Glomerular visceral epithelial cell (primary cell): ENCODE measurements around the gene PRDM16.

Experiments
- DNase-seq: peaks from one replicate; pipeline ENCODE4 v3.0.0-alpha.2; 2016; ENCODE audit errors: extremely low spot score

The PRDM16 gene

DNA sequence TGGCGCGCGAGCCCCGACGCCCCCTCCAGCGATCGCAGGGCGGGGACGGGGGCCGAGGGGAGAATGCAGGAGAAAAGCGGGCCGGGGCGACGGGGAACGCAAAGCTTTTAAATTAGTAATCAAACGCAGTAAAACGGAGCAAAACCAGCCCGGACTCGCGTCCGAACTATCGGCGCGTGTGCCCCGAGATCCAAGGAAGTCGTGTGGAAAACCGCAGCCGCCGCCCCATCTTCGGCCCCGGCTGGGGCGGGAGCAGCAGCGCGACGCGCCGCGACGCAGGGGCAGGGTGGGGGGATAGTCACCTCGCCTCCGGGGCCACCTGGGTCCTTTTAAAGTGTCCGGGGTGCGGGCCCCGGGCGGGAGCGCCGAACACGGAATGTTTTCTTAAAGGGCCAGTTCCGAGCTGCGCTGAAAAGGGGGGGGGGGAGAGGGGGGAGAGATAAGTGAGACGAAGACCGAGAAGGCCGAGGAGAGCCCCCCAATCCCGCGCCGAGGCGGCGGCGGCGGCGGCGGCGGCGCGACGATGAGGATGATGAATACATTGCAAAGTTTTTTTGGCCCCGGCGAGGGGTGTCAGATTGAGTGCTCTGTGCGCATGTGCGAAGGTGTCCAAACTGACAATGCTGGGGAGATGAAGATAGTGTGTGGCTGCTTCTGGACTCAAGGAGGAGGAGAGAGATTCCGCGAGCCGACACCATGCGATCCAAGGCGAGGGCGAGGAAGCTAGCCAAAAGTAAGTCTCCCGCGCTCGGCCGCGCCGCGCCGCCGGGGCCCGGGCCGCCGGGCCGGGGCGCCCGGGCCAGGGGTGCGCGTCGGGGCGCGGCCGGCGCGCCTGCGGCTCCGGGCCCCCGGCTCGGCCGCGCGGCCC, at the start of gene PRDM16:
Gene PRDM16 (plus strand): TSS at position 640 of the 868 bp plus-strand sequence. CDS start 57 bp downstream, at position 697.
- DNase-seq = no peak

DNA sequence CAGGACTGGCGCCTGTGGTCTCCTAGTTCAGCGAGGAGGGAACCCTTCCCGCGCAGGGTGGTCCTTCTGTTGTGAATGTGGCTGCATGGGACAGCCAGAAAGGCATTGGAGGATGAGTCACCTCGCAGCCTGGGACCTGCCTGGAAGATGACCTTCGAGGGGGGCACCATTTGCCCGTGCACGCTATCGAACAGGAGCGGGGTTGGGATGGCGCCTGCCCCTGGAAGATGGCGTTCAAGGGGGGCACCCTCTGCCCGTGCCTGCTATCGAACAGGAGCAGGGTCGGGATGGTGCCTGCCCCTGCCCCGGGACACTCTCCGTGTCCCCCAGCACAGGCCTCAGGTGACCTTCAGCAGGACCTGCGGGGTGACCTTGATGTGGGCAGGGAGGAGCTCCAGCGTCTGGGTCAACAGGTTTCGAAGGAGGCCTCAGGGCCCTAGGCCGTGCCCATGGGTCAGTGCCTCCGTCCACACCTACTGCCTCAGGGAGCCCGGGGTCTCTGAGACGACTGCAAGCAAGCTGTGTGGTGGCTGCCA, 49.4 kb upstream of the PRDM16 start:
- DNase-seq = no peak

DNA sequence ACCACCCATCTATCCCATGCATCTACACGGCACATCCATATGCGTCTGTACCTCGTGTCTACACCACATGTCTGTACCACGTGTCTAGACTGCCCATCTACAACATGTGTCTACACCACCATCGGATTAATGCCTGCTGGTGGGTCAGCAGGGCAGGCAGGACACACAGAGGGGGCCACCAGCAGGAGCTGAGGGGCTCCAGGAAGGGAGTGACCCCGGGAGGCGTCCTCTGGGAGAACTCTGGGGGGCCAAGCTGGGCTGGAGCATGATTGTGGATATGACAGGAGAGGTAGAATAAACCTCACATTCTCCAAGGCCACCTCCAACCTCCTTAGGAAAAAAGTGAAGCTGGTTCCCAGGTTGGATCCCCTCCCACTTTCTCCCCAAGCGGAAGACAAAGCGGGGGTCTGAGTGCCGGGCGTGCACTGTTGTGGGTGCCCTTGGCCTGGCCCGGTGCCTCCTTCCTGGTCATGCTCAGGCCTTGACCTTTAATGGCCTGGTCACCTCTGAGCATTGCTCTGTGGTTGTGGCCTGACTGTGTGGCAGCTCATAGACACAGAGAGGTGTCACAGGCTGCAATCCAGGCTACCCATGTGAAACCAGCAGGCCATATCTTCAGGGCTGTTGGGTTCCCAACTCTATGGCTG, 48.6 kb upstream of the PRDM16 start:
- DNase-seq = no peak

DNA sequence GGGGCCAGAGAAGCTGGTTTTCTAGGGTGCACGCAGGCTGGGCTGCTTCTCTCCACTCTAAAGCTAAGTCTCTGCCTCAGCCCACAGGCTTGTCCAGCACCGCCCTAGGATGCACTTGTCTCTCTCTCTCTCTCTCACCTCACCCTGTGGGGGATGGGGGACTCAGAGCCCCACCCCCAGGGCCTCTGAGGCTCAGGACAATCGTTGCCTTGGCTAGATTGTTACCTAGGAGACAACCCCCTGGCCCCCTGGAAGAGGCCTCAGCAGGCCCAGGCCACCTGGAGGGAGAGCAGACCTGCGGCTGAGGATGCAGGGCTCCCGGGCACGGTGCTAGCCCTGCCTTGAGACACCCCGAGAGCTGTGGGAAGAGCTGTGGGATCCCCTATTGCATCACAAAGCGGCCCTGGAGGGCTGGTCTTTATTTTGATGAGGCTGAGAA, 47.8 kb upstream of the PRDM16 start, which contains the start of gene ACTRT2:
Gene ACTRT2 (plus strand): TSS at position 235 of the 439 bp plus-strand sequence. CDS start 220 bp downstream, outside the sequence.
- DNase-seq = no peak

DNA sequence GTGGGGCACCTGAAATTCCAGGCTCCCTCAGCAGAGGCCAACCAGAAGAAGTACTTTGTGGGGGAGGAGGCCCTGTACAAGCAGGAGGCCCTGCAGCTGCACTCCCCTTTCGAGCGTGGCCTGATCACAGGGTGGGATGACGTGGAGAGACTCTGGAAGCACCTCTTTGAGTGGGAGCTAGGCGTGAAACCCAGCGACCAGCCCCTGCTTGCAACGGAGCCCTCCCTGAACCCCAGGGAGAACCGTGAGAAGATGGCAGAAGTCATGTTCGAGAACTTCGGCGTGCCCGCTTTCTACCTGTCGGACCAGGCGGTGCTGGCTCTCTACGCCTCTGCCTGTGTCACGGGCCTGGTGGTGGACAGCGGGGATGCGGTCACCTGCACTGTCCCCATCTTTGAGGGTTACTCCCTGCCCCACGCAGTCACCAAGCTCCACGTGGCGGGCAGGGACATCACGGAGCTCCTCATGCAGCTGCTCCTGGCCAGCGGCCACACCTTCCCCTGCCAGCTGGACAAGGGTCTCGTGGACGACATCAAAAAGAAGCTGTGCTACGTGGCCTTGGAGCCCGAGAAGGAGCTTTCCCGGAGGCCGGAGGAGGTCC, 47.1 kb upstream of the PRDM16 start:
- no peak for DNase-seq

DNA sequence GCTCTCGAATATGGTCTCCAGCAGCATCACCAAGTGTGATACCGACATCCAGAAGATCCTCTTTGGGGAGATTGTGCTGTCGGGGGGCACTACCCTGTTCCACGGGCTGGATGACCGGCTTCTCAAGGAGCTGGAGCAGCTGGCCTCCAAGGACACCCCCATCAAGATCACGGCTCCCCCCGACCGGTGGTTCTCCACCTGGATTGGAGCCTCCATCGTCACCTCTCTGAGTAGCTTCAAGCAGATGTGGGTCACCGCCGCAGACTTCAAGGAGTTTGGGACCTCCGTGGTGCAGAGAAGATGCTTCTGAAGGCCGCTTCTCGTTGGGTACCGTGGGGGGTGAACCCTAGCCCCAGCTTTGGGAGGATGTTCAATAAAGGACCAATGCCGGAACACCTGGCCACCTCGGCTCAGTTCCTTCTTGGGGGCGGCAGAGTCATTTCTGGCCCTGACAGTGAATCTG, 46.5 kb upstream of the PRDM16 start:
- DNase-seq = no peak

DNA sequence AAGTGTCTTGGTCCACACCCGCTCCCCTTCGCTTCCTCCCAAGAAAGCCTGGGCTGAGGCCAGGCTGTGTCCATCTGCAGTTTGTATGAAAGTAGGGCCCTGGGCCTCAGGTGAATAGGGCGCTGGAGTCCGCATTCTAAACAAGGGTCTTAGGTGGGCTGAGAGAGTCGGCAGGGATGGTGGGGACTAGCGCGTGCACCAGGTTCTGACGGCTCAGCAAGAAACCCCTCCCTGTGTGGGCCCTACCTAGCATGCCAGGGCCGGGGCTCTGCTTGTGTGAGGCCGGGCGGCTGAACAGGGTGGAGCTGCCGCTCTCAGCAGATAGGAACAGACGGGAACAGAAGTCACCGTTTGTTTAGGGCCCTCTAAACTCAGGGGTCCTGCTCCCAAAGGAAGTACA, 46.0 kb upstream of the PRDM16 start:
- no peak for DNase-seq

DNA sequence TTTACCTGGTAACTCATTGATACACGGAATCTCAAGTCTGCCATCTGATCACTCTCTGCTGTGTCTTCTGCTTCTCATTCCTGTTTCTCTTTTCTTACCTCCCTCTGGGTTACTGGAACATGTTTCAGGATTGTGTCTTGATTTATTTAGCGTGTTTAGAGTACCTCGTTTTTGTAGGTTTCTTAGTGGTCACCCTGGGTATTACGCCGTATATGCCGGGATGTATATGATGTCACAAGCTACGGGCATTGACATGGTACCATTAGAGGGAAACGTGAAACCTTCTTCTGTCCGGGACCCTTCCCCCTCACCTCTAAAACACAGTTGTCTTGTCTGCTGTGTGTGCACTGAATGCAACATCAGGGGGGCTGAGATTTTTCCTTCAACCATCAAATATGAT, 45.0 kb upstream of the PRDM16 start:
- no peak for DNase-seq

DNA sequence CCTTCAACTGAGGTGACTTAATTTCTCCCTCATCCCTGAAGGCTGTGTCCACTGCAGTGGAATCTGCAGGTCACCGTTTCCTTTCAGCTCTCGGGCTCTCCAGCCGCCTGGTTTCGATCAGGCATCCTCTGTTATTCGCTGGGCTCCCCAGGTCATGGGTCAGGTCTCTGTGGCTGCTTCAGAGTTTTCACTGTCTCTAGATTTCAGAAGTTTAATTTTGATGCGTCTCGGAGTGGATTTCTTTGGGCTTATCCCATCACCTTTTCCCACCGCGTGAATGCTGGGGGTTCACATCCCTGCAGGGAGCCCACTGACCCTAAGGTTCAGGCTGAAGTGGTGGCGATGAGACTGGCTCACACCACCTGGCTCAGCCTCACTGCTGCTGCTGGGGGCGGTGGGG, 44.4 kb upstream of the PRDM16 start:
- no peak for DNase-seq

DNA sequence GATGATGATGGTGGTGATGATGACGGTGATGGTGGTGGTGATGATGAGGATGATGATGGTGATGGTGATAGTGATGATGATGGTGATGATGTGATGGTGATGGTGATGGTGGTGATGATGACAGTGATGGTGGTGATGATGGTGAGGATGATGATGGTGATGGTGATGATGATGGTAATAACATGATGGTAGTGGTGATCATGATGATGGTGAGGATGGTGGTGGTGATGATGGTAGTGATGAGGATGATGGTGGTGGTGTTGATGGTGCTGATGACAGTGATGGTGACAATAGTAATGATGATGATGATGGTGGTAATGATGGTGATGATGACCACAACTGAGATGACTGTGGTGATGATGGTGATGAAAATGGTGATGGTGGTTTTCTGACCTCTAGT, 42.9 kb upstream of the PRDM16 start:
- DNase-seq = no peak

DNA sequence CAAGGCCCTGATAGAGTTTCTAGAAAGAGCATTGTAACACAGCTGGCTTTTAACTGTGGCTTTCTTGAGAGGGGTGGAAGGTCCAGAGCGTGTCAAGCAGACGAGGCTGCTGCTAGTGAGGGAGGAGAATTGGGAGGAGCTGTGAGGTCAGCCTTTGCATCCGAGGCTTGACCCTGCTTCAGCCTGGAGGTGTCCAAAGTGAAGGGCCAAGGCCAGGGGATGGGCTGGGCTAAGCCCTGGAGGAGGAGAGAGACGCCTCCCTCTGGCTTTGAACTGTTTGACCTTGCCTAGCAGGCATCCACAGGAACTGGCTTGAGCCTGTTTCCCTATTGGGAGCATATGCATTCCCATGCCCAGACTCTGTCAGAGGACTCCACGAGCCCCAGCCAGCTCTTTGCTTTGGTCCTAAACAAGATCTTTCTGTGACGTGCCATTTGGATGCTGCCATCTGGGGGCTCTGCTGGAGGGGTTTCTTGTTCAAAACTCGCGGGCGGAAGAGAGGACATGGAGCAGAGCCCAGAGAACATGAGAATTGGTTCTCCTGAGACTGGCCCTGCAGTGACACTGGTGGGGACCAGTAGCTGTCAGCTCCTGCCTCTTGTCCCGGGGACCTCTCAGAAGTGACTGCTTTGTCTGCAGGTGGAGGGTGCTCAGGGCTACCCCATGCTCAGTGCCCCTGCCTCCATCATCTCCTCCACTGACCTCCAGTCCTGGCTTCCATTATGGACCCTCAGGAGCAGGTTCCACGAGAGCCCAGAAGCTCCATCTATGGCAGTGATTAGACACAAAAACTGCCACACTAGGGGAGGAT, 42.2 kb upstream of the PRDM16 start:
- no peak for DNase-seq

DNA sequence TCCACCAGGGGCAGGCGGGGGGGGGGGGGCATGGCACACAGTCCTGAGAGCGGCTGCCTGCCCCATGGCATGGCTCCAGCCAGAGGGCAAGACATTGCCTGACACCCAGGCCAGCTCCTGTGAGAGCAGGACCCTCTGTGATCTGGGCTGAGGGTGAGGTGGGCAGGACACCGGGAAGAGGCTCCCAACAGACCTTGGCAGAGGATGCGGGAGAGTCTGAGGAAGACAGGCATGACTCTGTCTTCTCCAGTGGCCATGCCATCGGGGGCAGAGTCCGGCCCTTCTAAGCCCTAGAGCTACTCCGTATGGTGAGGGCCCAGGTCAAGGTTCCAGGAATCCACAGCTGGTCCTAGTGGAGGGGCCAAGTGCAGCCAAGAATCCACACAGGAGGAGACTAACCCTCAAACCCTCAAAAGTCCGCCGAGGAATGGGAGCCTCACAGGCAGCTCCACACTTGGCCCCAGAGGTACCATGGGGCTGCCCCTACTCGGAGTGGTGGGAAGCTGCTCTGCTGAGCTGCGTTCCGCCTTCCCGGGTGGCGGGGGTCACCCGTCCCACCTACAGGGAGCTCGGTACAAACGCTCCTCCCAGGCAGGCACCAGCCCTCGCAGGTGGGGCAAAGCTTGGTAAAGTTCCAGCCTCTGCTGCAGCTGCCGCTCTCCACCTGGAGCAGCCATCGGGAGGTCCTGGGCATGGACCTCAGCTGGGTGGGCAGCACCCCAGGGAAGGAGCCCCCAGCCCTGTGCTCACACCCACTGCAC, 41.2 kb upstream of the PRDM16 start:
- DNase-seq = no peak

DNA sequence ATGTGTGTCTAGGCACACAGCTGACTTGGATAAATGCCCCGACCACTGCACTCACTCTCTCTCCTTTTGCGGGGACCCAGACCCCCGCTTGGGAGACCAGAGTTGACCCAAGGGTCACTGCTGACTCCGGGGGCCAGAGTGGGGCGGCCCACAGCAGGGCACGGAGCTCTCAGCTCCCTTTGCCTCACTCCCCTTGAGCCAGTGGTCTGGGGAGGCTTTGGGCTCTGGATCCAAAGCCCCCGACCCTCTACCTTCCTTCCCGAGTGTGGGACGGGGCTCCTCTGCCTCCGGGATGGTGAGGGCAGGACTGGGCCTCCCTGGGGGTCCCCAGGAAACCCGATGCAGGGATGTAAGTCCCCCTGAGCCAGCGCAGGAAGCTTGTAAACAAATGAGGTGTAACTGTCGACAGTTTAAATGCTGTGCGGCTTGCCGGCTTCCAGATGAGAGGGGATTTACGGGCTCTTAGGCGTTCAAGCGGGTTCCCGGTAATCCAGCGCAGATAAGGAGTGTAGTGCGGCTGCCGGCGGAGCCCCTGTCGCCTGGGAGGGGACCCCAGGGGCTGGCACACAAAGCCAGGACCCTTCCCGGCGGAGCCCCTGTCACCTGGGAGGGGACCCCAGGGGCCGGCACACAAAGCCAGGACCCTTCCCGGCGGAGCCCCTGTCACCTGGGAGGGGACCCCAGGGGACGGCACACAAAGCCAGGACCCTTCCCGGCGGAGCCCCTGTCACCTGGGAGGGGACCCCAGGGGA, 40.3 kb upstream of the PRDM16 start:
- no peak for DNase-seq

DNA sequence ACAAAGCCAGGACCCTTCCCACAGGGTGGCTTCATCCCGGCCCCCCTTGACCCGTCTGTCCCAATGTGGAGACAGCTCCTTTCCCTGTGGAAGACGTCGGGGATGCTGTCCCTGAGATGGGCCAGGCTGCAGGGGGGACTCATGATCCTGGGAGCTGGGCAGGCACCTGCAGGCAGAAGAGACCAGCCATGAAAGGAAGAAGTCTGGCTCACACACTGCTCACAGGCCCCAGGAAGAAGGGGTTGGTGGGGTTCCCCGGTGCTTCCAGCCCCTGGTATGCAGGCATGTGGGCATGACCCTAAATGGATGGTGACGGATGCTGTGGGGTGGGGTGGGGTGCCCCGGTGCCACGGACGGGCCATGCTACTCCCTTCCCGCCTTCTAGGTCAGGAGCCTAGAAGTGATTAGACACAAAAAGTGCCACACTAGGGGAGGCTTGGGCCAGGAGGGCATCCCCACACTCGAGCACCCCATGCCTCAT, 39.5 kb upstream of the PRDM16 start:
- no peak for DNase-seq

DNA sequence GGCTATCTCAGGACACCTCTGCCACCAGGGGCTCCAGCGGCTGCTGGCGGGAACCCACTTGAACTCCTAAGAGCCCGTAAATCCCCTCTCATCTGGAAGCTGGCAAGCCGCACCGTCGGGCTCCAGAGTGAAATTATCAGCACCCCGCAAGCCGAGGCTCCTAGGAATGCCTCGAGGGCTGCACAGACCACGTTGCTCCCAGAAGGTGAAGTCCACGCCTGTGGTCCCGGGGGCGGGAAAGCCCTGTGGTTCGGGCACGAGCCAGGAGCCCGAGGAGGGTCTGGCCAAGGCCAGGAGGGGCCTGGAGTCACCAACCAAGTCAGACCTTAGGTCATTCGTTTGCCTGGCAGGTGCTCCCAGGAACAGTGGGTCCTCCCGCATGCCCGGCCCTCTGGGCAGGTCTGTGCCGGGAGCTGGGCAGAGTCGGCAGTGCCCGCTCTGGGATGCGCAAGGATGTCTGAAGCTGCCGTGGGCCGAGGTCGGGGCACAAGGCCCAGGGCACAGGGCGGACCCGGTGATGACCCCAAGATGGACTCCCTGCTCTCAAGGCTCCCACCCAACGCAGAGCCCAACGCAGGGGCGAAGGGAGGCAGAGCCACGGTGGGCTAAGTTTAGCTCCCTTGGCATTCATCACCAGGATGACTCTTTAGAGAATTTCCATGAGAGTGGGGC, 38.9 kb upstream of the PRDM16 start:
- no peak for DNase-seq

DNA sequence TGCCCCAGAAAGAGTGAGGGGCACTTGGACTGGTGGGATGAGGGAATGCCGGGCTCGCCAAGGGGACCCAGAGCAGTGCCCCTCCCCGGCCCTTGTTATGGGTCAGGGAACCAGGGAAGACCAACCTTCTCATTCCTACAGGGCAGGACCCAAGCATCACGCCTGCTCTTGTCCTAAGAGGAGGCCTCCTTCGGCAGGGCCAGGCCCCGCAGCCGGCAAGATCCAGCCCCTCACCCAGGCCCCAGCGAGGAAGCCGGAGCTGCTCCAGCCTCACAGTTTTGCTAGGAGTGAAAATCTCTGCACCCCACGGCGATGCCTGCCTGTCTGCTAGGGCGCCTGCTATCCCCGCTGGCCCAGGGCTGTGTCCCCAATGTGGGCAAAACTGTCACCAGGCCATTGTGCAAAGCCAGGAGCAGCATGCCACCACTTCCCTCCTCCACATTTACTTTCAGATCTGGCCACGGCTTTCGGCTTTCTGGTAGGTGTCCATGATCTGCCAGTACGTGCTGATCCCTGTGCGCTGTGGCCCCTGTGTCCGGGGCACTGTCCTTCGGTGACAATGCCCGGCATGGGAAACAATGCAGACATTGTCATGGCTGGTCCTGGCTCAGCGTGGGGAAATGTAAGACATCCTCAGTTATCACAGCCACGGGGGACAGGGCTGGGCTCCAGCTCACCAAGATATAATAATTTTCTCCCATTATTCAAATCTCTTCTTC, 38.2 kb upstream of the PRDM16 start:
- DNase-seq = no peak

DNA sequence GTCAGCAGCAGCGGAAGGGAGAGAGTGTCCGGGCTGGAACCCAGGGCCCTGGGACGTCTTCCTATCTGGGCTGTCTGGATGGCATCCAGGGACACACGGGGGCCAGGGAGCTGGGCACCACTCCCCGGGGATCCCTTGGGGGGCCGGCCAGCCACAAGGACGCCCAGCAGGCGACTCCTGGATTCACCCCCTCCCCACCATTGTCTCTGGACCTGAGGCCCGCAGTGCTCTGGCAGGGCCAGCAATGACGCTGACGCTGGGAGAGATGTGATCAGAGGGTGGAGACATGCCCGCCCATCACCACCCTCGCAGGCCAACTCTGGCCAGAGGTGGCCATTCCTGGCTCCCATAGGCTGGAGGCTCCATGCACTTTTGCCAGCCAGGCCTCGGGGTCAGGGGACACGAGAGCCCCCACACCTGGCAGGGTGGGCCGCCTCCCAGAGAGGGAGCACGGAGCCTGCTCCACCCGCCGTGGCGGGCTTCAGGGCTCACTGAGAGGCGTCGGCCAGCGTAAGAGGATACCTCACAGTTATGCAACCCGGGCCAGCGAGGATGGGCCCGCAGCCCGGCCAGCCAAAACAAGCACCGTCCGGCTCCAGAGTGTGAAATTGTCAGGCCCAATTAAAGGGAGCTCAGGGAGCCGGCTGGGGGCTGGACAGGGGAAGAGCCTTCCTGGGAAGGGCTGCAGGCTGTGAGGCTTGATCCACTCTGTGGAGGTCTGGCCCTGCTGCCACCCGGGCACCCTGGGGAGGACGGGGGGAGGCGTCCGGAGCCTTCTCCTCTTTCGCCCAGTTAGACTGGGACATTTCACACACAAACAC, 37.4 kb upstream of the PRDM16 start:
- DNase-seq = no peak
